NCI-H2107 (cell line): Measurements from ENCODE around the gene CPSF4L.
A peak's percentile ranks its signal among the peaks of the same experiment; 100 is the strongest.

Experiments
- DNase-seq: peaks from one replicate; lab custom pipeline; 2025; lab: John Stamatoyannopoulos, UW

CPSF4L gene

DNA sequence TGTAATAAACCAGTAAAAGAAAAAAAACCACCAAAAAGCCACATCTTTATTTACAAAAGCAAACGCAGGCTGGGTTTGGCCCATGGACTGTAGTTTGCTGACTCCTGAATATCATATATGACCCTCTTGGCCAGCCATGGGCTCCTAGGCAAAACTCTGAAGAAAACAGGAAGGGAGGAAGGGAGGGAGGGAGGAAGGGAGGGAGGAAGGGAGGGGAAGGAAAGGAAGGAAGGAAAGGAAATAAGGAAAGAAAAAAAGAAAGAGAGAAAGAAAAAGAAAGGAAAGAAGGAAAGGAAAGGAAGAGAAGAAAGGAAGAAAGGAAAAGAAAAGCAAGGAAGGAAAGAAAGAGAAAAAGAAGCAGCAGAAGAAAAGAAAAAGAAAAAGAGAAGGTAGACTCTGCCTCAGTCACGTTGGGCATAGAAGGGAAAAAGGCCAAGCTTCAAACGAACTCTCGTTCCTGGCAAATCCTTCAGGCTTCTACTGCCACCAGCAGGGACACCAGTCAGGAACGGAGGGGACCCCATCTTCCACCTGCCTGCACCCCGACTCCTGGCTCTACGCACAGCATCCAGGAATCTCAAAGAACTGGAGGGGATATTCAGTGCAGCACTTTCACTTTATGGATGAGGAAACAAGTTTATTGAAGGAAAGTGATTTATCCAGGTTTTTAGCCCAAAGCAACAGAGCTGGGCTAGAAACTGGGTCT is 28.0 kb upstream of the CPSF4L start:
- no peak for DNase-seq

DNA sequence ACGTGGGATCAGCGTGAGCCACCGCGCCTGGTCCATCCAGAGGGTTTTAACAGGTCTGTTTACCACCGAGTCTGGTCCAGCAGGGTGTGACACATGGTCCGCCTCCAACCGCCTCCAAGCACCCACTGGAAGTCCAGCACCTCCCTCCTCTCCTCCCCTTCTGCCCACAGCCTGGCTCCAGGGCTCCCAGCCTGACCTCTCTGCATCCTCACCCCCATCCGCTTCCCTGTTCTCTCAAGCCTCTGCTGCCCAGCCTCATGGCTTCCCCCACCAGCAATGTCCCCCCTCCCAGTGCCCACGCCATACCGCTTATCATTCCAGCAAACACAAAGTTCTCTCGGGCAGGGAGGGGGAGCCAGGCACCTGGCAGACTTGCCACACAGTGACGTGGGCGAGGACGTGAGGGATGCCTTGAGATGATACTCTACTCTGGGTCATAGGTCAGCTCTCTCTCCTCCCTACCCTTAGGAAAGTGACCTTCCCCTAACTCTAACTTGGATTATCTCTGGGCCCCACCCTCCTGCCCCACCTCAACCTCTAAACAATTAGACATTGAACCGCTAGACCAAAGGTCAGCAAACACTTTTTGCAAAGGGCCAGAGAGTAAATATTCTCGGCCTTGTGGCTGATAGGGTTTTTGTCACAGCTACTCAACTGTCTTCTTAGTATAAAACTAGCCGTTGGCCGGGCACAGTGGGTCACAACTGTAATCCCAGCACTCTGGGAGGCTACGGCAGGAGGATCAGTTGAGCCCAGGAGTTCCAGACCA is 27.0 kb upstream of the CPSF4L start:
- no peak for DNase-seq

DNA sequence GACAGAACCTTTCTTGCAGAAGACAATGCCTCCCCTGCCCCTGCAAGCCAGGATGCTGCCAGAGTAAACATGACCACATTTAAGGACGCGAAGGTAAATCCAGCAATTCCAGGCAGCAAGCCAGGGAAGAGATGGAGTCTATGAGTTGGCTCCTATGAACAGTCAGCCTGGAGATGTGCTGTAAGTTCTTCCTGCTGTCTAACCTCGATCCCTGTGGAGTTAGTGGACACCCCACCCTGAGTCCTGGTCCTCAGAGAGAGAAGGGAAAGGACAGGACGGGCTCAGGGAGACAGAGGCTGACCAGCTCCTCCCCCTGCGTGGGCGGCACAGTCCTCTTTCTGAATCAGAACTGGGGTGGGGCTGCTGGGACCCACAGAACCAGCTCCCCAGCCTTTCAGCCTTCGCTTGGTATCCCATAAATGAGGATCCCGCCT is 25.2 kb upstream of the CPSF4L start:
- no peak for DNase-seq

DNA sequence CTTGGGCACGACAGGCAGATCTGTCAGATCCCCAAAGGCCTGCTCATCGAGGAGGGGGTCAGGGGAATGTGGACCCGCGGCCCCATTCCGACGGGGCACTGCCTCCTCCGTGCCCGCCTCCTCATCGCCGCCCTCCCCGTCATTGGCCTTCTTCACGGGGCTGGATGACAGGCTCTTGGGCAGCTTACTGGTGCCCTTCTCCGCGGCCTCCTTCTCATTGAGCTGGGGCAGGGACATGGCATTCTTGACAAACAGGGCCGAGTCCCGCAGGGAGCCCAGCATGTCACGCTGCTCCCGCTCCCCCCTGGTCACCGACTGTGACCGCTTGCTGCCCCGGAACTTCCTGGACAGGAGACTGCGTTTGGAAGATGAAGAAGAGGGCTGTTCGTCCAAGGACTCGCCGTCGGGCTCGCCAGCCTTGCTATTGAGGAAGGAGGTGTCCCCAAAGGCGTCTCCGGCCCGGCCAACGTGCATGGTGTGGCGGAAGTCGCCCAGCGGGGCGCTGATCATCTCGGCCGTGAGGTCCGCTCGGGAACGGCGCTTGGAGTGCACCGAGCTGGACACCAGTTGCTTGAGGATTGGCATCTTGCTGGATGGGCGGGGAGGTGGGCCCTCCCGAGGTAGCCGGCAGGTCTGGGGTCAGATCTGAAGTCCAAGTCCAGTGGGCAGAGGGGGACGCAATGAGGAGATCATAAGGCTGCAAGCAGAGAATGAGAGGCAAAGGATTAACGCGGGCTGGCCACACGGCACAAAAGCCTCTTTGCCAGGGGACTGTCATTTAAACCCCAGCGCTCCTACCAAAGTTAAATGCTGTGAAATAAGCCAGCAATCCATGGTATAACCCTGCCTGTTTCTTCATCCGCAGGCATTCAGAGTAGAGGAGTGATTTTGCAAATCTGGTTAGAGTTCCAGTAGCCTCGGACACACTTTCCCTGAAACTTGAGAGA is 24.5 kb upstream of the CPSF4L start:
- DNase-seq, result no peak

DNA sequence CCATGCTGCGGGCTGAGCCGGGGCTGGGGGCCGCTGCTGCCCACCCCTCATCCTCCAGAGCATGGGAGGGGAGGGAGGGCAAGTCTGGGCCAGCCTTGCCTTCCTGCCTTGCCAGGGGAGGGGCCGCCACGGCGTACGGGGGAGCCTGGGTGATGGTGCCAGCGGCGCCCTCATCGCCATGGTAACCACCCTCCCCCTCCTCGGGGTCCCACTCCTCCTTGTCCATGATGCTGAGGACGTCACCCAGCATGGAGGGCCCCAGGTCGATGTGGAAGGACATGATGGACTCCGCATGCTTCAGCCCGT is 23.9 kb upstream of the CPSF4L start:
- no peak for DNase-seq

DNA sequence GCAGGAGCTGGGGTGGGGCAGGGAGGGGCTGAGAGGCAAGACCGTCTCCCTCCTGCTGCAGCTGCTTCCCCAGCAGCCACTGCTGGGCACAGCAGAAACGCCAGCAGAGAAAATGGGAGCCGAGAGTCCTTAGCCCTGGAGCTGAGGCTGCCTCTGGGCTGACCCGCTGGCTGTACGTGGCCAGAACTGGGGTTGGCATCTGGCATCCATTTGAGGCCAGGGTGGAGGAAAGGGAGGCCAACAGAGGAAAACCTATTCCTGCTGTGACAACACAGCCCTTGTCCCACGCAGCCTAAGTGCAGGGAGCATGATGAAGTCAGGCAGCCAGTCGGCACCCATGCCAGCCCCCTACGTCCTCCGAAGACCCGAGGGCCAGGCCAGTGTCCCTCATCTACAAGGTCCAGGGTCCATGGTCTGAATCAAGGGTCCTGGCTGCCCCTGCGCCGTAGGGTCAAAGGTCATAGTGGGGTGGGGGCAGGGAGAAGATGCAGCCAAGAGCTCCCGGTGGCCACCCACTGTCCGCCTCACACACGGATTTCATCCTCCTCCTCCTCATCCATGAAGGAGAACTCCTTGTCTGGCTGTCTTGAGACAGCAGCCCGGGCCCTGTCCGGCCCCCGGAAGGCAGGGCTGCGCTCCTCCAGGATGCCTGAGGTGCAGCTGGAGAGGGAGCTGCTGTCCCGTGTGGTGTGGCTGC is 23.4 kb upstream of the CPSF4L start:
- DNase-seq, result no peak

DNA sequence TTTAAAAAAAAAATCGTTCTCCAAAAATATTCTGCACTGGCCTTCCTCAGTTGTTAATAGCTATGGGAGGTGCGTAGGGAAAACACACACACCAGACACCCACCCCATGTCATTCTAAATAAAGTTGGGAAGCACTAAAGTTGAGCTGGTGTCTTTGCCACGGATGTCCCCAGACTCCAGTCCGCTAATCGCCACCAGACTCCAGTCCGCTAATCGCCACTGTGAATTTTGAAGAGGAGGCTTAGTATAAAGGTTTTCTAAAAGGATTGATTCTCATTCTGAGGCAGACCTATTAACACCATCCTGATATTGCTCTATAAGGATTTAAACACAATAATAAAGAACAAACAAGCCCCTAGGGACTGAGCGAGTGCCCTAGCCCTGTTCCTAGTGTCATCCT is 22.7 kb upstream of the CPSF4L start:
- DNase-seq, result no peak

DNA sequence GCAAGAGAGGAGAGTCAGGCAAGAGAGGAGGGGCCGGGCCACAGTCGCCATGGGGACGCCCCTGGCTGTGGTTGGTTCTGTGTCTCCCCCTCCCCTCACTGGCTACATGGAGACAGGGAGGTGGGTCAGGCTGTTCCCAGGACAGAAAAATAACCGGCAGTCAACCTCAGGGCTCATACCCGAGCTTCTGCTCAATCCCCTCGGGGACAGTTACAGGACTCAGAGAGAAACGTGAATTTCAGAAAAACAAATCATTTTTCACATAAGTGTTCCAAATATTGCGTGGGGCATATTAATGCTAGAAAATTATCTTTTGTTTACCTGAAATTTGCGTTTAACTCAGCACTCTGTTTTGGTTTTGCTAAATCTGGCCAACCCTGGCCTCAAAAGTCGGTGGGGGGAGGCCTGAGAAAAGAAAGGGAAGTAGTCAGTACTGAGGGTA is 22.2 kb upstream of the CPSF4L start:
- DNase-seq, result no peak

DNA sequence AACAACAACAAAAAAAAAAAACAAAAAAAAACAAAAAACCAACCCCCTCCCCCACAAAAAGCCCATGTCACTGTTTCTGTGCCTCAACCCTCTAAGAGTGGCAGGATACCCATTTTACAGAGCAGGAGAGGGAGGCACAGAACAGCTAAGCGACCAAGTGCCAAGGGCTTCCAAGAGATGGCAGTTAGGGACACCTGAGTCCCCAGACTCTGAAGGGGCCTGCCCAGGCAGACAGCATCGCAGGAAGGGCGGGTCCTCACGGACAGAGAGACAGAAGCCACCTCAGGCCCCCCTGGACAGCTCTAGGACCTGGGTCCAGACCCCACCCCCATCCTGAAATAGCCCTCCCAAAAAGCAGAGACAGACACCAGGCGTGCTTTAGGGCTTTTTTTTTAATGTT is 21.6 kb upstream of the CPSF4L start:
- no peak for DNase-seq

DNA sequence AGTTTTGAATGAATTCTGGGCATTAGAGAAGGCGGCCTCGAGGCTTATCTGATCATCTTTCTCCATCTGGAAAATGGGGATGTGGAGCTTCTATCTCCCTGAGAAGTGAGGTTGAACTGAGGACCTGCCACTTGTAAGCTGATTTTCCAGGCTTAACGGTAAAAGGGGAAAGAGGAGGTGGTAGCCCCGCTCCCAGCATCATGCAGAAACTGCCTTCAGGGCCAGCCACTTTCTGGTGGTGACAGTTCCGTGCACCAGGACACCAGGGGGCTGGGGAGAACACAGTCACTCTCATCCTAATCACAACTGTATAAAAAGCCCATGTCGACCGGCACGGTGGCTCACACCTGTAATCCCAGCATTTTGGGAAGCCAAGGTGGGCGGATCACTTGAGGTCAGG is 20.9 kb upstream of the CPSF4L start:
- DNase-seq, result no peak

DNA sequence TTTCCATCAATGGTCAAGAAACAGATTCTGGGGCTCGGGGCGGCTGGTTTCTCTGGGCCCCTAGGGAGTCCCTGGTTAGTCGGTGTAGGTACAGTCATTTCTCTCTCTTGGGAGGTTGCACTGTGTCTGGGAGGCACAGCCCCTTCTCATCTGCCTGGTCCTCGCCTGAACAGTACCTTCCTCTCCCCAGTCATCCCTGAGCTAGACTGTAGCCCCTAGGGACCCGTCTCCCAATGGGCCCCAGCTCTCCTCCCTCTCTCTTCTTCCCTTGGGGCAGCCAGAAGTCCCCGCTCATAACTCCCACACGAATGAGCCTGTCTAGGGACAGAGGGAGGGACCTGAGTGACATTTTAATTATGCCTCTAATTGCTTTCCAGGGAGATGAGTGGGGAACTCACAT is 20.2 kb upstream of the CPSF4L start:
- peak; percentile 26 for DNase-seq

DNA sequence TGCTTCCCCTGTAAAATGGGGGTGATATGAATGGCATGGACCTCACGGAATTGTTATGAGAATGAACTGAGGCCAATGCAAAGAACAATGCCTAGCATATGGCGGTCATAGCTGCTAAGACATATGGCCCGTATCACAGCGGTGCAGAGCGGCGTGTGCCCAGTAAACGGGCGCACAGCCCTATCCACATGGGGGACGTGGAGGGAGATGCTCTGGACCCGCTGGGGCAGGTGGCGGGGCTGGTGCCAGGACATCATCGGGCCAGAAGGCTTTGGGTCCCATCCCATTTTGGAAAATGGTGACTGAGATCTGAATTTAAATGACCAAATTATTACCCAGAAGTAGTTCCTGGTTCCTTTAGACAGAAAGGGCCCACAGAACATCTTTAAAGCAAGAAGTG is 18.5 kb upstream of the CPSF4L start:
- DNase-seq, result no peak

DNA sequence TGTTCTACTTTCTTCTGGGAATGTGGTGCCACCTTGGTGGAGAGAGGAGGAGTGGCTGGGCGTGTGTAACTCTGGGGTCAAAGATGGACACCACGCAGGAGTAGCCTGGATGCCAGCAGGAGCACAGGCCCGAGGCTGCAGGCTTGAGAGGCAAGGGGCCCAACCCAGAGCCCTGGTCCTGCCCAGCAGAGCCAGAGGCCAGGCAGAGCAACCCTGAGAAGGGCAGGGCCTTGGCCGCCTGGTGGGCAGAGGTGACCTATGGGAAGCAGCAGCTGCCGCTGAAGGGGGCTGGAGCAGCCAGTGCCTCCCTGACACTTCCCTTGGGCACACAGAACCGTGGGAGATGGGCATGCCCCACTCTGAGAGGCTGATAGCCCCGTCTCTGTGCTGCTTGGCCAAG is 18.0 kb upstream of the CPSF4L start:
- no peak for DNase-seq

DNA sequence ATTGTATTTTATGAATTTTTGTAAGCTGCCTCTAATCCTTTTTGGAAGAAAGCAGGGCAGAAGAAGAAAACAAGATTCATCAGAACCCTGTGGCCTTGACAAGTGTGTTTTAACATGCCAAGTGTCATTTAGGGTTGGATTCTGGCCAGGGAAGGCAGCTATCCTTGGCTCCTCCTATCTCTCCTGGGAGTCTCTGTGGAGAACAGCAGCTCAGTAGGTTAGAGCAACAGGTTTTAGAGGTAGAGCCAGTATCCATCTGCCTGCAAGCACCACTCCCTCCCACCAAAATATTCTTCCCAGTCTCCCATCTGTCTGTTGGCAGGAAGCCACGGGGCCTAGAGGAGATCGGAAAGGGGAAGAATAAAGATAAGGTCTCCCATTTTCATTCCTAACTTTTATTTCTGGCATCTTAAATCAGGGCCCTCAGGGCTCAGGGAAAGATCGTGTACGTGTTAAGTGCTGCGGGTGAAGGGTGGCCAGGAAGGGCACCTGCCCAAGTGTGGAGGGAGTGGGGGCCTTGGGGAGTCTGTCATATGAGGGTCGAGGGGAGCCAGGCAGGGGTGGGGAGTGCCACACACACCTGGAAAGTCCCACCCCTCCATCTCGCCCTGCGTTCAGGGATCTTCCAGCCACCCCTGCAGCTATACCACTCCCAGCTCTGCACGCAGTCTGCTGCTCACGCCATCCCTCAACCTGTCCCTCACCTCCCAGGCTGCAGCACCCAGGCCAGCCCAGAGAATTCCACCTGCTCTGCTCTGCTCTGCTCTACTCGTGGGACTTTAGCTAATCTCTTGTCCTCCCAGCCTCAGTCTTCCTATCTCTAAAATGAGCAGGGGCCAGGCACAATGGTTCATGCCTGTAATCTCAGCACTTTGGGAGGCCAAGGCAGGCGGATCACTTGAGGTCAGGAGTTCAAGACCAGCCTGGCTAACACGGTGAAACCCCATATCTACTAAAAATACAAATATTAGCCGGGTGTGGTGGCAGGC is 17.1 kb upstream of the CPSF4L start:
- peak; percentile 44 for DNase-seq

DNA sequence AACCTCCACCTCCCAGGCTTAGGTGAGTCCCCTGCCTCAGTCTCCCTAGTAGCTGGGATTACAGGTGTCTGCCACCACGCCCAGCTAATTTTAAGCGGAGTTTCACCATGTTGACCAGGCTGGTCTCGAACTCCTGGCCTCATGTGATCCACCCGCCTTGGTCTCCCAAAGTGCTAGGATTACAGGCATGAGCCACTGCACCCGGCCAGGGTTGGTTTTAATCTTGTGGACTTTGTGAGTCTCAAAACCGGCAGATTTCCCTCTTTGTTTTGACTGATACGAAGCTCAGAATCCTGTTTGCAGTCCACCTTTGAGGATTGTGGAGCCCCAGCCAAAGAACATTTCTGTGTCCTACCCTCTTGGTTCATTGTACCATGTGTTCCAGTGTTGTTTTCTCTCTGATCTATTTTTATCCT is 16.4 kb upstream of the CPSF4L start:
- DNase-seq, result no peak

DNA sequence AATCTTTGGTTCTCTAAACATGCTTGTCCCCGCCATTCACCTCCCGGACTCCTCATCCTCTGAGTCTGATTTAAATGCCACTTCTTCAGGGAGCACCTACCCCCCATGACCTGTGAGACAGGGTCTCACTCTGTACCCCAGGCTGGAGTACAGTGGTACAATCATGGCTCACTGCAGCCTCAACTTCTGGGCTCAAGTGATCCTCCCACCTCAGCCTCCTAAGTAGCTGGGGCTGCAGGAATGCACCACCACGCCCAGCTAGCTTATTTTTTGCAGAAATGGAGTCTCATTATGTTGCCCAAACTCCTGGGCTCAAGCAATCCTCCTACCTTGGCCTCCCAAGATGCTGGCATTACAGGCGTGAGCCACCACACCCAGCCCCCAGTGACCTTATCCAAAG is 12.8 kb upstream of the CPSF4L start:
- no peak for DNase-seq

DNA sequence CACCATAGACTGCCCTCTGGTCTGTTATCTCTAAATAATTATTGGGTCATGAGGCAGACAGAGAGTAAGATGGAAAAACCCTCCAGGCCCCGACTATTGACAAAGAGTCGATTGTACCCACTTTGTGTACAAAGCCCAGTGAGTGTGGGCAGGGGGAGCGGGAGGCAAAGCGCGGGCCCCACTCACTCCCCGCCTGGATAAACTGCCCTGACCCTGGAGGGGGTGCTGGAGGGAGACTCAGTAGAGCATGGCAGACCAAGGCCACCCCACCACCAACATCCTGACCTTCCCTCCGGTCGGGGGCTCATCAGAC is 11.2 kb upstream of the CPSF4L start:
- no peak for DNase-seq

DNA sequence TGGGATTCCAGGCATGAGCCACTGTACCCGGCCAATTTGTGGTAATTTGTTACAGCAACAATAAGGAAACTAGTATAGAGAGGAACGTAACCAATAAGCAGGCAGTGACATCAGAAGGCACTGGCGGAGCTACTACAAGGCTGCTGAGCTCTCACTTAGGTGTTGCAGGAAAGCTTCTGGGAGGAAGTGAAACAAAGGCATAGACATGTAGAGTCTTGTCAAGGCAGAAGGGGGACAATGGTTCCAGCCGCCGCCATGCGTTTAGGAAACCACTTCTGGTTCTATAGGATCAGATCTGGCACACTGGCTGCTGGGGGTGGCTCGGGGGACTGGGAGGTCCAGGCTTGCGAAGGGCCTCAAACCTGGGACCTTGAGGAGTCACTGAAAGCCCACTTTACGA is 9.4 kb upstream of the CPSF4L start:
- DNase-seq, result no peak

DNA sequence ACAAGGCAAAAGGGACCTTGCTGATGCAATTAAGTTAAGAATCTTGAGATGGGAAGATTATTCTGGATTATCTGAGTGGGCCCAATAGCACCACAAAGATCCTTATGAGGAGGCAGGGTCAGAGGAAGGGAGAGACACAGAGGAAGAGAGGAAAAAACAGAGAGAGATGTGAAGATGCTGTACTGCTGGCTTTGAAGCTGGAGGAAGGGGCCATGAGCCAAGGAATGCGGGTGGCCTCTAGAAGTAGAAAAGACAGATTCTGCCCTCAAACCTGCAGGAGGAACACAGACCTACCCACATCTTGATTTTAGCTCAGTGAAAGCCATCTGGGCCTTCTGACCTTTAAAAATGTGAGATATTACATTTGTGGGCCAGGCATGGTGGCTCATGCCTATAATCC is 8.1 kb upstream of the CPSF4L start:
- no peak for DNase-seq

DNA sequence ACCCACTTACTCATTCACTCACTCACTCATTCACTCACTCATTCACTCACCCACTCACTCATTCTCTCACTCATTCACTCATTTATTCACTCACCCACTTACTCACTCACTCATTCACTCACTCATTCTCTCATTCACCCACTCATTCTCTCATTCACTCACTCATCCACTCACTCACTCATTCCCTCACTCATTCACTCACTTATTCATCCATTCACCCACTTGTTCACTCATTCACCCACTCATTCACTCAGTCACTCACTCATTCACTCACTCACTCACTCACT is 7.6 kb upstream of the CPSF4L start:
- no peak for DNase-seq

DNA sequence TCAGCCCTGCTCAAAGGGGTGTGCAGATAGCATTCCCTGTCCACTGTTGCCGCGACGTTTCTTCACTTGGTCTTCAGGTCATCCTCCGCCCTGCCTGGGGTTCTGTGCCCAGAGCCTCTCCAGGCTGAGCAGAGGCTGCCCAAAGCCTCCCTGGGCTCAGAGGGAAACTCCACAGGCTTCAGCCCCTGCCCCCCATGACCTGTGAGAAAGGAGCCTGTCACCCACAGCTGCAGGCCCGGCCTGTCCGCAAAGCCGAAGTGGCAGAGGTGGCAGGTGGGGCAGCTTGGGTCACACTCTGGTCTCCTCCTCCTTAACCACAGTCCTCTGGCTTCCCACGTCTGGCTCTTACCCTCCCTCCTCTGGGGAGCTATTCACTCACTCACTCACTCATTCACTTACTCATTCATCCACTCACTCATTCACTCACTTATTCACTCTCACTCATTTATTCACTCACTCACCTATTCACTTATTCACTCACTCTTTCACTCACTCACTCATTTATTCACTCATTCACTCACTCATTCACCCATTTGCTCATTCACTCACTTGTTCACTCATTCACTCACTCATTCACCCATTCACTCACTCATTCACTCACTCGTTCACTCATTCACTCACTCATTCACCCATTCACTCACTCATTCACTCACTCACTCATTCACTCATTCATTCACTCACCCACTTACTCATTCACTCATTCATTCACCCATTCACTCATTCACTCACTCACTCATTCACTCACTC is 7.1 kb upstream of the CPSF4L start:
- no peak for DNase-seq
